SK-N-SH (cell line): ENCODE results near the gene REV1.

Source experiments
- CTCF ChIP-seq: fragments of 200-600 bp; sonication (generic); IDR thresholded peaks from 2 replicates; pipeline ENCODE4 v1.6.1; 2017; ENCODE audit warnings: antibody characterized with exemption, mild to moderate bottlenecking, moderate library complexity
- RFX5 ChIP-seq: IDR thresholded peaks from 2 replicates; pipeline ENCODE4 v1.6.1; 2012; ENCODE audit warnings: mild to moderate bottlenecking, improper control_type of control experiment, low read length

DNA sequence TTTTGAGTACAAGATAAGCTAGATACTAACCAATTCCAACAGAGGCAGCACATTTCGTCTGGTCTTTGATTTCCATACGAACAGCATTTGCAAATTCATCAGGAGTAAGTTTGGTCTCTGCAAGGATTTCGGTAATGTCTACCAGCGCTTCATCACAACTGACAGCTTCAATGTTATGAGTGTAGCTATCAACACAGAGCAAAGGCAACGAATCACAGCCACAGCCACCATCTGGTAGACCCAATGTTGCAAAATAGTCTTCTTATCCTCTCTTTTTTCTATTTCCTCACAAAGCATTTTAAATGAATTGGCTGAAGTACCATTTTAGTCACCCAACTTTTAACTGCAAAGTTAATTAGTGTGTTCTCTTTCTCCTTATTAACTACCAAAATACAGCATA lies 68.3 kb downstream of the REV1 start:
- TF ChIP-seq RFX5 (no peak), CTCF (no peak)
